ENCODE measurements around the gene MSH5. TPM values are rescaled to one million over a fixed set of nuclear protein-coding genes. Genes with fewer than 3 reads are reported as not detected.

Gene MSH5
- total and polyA plus RNA-seq, 2 experiments from 2014 or later = 12.1 to 23.9 TPM

DNA sequence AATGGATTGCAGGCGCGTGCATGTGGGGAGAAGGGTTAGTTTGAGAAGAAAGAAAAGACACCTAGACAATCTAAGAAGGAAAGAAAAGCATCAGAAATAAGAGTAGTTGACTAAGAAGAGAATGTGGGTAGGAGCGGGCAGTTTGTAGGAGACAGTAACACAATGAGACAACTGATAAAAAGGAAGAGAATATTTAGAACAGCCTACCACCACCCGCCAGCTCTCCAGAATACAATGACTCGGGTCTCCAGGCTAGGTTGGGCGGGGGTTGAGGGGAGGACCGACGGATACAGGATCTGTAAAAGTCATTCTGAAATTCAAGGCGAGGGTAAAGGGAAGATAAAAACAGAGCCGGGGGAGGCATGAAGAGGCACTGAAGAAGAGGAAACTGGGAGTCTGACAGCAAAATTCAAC, 37.4 kb upstream of the MSH5 start (continued):
- TF ChIP-seq STAT1 (IDR thresholded peaks at IDR 0.05; ENCODE audit: unreplicated experiment) = no peak
- TF ChIP-seq ZNF331 (CRISPR knock-in tag; IDR thresholded peaks at IDR 0.05; ENCODE audit: low read depth) = no peak
- TF ChIP-seq CREB1 (CRISPR knock-in tag; IDR thresholded peaks at IDR 0.05; ENCODE audit: low read depth) = no peak
- TF ChIP-seq, protein P1, sequence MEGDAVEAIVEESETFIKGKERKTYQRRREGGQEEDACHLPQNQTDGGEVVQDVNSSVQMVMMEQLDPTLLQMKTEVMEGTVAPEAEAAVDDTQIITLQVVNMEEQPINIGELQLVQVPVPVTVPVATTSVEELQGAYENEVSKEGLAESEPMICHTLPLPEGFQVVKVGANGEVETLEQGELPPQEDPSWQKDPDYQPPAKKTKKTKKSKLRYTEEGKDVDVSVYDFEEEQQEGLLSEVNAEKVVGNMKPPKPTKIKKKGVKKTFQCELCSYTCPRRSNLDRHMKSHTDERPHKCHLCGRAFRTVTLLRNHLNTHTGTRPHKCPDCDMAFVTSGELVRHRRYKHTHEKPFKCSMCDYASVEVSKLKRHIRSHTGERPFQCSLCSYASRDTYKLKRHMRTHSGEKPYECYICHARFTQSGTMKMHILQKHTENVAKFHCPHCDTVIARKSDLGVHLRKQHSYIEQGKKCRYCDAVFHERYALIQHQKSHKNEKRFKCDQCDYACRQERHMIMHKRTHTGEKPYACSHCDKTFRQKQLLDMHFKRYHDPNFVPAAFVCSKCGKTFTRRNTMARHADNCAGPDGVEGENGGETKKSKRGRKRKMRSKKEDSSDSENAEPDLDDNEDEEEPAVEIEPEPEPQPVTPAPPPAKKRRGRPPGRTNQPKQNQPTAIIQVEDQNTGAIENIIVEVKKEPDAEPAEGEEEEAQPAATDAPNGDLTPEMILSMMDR (conservative IDR thresholded peaks at IDR 0.05; ENCODE audit: low read depth in 2 of 2) = no peak
- TF ChIP-seq EZH2 (IDR thresholded peaks at IDR 0.05; ENCODE audit: low read depth, unreplicated experiment) = no peak

DNA sequence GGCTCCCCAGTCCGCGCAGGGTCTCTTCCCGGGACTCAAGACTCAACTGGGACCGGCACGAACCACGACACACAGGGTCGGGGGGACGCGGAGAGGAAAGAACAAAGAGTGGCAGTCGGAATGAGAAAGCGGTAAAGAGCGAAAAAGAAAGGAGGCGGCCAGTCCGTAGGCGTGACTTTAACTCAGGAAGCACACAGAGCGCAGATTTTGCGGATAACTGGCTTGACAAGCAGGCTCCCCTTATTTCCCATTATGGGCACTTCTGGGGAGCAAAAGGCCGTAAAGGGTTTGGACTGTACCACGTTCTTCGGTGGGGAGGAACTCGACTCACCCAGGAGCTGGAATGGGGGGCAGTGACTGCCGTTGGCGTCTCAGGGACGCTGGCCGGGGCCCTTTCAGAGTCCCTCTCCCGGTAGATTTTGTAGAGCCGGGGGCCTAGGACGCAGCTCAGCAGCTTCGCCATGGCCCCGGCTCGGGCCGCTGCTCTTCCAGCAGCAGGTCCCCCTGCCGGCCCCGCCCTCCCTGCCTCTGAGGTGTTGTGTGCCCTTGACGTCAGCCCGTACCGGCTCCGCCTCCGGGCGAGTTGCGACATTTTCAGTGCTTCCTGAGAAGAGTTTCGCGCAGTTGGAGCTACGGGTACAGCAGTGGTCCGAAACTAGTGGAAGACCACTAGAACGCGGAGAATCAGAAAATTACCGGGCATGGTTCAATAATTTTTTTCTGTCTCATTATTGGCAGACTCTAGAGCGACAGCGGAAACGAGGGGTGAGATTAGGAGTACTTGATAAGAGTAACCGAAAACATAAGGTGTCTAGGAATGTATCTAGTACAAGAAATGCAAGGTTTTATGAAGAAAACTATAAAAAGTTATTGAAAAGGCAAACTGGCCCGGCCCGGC, 36.7 kb upstream of the MSH5 start, which contains the start of gene ABHD16A:
TSS of gene ABHD16A (minus strand) at position 506 of the 898 bp plus-strand sequence. CDS start at position 463, 43 bp downstream.
- H3K4me2 ChIP-seq = peak within 1 kb of the TSS; percentile 86
- peaks cover 5% of the 10 kb centered on the region; the same call in 1 of the 2 replicates for H3K4me1 ChIP-seq (ENCODE audit: insufficient read depth)
- ATAC-seq (peak; percentile 95), DNase-seq (ENCODE audit: low spot score) (peak; percentile 99)
- Mint-ChIP-seq H3K36me3 (ENCODE audit: low read depth) (peaks cover 4% of the 10 kb centered on the region; the same call in 2 of the 3 replicates), H3K4me3 (peak within 1 kb of the TSS; percentile 96), H3K9me3 (no peaks in the 10 kb centered on the region), H3K4me1 (peaks cover 10% of the 10 kb centered on the region), H3K27me3 (ENCODE audit: insufficient read depth, low read depth, poor library complexity) (peaks cover 11% of the 10 kb centered on the region), H3K27ac (peak within 1 kb of the TSS; percentile 95)
- peak within 1 kb of the TSS; percentile 90 for H2AFZ ChIP-seq
- H3K4me3 ChIP-seq = peak within 1 kb of the TSS; percentile 80
- no peaks in the 10 kb centered on the region for H3K27me3 ChIP-seq (ENCODE audit: insufficient read depth)
- H3F3A ChIP-seq (replicated peaks; ENCODE audit: low read depth) = peaks cover 3% of the 10 kb centered on the region; the same call in 1 of the 2 replicates
- TF ChIP-seq STAT1 (IDR thresholded peaks at IDR 0.05; ENCODE audit: unreplicated experiment) = no peak
- TF ChIP-seq CREB1 (CRISPR knock-in tag; IDR thresholded peaks at IDR 0.05; ENCODE audit: low read depth) = peak; percentile 88
- TF ChIP-seq POLR2AphosphoS5 (IDR thresholded peaks at IDR 0.05; ENCODE audit: low read depth) = peak; percentile 85
- TF ChIP-seq, protein P2, sequence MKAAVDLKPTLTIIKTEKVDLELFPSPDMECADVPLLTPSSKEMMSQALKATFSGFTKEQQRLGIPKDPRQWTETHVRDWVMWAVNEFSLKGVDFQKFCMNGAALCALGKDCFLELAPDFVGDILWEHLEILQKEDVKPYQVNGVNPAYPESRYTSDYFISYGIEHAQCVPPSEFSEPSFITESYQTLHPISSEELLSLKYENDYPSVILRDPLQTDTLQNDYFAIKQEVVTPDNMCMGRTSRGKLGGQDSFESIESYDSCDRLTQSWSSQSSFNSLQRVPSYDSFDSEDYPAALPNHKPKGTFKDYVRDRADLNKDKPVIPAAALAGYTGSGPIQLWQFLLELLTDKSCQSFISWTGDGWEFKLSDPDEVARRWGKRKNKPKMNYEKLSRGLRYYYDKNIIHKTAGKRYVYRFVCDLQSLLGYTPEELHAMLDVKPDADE (IDR thresholded peaks at IDR 0.05) = peak; percentile 63; the same call in 1 of the 2 replicates
- H3K36me3 ChIP-seq (ENCODE audit: insufficient read depth) = no peaks in the 10 kb centered on the region
- H3K79me2 ChIP-seq (replicated peaks; ENCODE audit: insufficient read depth) = peaks cover 14% of the 10 kb centered on the region
- peaks cover 3% of the 10 kb centered on the region; the same call in 1 of the 2 replicates for H4K20me1 ChIP-seq (replicated peaks; ENCODE audit: insufficient read depth)
- peak within 1 kb of the TSS; percentile 89 for H3K27ac ChIP-seq (ENCODE audit: low read depth)
- H3K9me2 ChIP-seq (ENCODE audit: insufficient read depth) = no peaks in the 10 kb centered on the region

DNA sequence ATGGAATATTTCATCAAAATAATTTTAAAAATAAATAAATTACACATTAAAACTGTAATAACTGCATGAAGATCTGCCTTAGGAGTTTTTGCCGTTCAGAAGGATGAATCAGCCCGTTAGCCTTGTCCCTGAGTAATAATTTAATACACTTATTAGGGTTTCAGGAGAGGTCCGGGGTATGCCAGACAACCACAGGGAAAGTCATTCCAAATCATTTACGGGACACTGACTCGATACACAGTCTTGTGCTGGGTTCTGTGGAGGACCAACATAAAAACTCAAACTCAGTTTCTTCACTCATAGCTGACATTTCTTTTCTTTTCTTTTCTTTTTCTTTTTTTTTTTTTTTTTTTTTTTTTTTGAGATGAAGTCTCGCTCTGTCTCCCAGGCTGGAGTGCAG, 33.9 kb upstream of the MSH5 start:
- Mint-ChIP-seq H3K27me3 (ENCODE audit: insufficient read depth, low read depth, poor library complexity) (peaks cover 14% of the 10 kb centered on the region), H3K27ac (no peak overlapping the region), H3K9me3 (no peaks in the 10 kb centered on the region), H3K4me3 (no peak overlapping the region), H3K4me1 (peaks cover 13% of the 10 kb centered on the region), H3K36me3 (ENCODE audit: low read depth) (no peaks in the 10 kb centered on the region; the same call in 2 of the 3 replicates)
- Histone ChIP-seq H3K4me1 (ENCODE audit: insufficient read depth) (peaks cover 5% of the 10 kb centered on the region; the same call in 1 of the 2 replicates), H4K20me1 (replicated peaks; ENCODE audit: insufficient read depth) (0 out of 2 replicates have a peak, but pooled peaks cover 3% of the 10 kb centered on the region), H3K27me3 (ENCODE audit: insufficient read depth) (no peaks in the 10 kb centered on the region), H3K4me2 (no peak overlapping the region), H2AFZ (no peak overlapping the region), H3K27ac (ENCODE audit: low read depth) (no peak overlapping the region), H3K4me3 (no peak overlapping the region), H3F3A (replicated peaks; ENCODE audit: low read depth) (peaks cover 3% of the 10 kb centered on the region; the same call in 1 of the 2 replicates), H3K79me2 (replicated peaks; ENCODE audit: insufficient read depth) (peaks cover 13% of the 10 kb centered on the region; the same call in 1 of the 2 replicates), H3K9me2 (ENCODE audit: insufficient read depth) (no peaks in the 10 kb centered on the region), H3K36me3 (ENCODE audit: insufficient read depth) (no peaks in the 10 kb centered on the region)
- DNase-seq (ENCODE audit: low spot score) (no peak), ATAC-seq (no peak)
- TF ChIP-seq, protein P3, sequence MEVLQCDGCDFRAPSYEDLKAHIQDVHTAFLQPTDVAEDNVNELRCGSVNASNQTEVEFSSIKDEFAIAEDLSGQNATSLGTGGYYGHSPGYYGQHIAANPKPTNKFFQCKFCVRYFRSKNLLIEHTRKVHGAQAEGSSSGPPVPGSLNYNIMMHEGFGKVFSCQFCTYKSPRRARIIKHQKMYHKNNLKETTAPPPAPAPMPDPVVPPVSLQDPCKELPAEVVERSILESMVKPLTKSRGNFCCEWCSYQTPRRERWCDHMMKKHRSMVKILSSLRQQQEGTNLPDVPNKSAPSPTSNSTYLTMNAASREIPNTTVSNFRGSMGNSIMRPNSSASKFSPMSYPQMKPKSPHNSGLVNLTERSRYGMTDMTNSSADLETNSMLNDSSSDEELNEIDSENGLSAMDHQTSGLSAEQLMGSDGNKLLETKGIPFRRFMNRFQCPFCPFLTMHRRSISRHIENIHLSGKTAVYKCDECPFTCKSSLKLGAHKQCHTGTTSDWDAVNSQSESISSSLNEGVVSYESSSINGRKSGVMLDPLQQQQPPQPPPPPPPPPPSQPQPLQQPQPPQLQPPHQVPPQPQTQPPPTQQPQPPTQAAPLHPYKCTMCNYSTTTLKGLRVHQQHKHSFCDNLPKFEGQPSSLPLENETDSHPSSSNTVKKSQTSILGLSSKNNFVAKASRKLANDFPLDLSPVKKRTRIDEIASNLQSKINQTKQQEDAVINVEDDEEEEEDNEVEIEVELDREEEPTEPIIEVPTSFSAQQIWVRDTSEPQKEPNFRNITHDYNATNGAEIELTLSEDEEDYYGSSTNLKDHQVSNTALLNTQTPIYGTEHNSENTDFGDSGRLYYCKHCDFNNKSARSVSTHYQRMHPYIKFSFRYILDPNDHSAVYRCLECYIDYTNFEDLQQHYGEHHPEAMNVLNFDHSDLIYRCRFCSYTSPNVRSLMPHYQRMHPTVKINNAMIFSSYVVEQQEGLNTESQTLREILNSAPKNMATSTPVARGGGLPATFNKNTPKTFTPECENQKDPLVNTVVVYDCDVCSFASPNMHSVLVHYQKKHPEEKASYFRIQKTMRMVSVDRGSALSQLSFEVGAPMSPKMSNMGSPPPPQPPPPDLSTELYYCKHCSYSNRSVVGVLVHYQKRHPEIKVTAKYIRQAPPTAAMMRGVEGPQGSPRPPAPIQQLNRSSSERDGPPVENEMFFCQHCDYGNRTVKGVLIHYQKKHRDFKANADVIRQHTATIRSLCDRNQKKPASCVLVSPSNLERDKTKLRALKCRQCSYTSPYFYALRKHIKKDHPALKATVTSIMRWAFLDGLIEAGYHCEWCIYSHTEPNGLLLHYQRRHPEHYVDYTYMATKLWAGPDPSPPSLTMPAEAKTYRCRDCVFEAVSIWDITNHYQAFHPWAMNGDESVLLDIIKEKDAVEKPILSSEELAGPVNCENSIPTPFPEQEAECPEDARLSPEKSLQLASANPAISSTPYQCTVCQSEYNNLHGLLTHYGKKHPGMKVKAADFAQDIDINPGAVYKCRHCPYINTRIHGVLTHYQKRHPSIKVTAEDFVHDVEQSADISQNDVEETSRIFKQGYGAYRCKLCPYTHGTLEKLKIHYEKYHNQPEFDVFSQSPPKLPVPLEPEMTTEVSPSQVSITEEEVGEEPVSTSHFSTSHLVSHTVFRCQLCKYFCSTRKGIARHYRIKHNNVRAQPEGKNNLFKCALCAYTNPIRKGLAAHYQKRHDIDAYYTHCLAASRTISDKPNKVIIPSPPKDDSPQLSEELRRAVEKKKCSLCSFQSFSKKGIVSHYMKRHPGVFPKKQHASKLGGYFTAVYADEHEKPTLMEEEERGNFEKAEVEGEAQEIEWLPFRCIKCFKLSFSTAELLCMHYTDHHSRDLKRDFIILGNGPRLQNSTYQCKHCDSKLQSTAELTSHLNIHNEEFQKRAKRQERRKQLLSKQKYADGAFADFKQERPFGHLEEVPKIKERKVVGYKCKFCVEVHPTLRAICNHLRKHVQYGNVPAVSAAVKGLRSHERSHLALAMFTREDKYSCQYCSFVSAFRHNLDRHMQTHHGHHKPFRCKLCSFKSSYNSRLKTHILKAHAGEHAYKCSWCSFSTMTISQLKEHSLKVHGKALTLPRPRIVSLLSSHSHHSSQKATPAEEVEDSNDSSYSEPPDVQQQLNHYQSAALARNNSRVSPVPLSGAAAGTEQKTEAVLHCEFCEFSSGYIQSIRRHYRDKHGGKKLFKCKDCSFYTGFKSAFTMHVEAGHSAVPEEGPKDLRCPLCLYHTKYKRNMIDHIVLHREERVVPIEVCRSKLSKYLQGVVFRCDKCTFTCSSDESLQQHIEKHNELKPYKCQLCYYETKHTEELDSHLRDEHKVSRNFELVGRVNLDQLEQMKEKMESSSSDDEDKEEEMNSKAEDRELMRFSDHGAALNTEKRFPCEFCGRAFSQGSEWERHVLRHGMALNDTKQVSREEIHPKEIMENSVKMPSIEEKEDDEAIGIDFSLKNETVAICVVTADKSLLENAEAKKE (CRISPR knock-in tag; IDR thresholded peaks at IDR 0.05) = no peak
- TF ChIP-seq POLR2AphosphoS5 (IDR thresholded peaks at IDR 0.05; ENCODE audit: low read depth) = no peak
